ENCODE measurements around the gene DCTN1. TPM values are rescaled to one million over a fixed set of nuclear protein-coding genes. Genes with fewer than 3 reads are reported as not detected.

DCTN1 gene
- polyA plus RNA-seq, 2 of the 4 experiments (the other 2 are of a cell fraction): 95.1 to 106 TPM

DNA sequence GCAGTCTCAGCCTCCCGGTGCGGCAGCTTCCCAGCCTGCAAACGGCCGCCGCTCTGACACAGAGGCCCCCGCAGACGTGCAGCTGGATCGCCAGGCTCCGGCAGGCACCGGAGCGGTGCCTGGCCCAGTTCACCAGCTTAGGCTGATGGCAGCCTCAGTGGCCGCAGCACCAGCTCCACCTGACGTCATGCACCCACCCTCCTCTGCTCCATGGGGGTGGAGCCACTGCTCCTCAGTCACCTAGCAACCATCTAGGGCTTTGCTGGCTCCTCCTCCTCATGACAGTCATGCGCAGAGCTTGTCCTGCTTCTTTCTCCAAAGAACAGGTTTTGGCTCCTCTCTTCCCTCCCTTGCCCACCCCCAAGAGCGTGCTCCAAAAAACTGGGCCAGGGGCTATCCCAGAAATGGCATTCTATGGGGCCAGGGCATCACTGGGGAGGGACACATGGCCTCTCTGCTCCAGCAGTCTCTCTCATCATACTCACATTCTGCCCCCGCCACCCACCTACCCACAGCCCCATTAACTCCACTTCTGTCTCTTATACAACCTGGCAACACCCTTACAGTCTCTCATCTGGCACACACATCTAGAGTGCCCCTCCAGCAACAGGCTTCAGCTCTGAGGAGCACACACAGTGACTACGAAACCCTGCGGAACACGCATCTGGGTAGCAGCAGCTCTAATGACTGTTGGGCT, 5.5 kb downstream of the DCTN1 start:
- ChIA-PET CTCF (interaction anchor here (1.1 to 3.9 kb wide), 7 partner anchors 10 to 125 kb away, joined by 3 to 15 read pairs (median 3); no protein-coding TSS in a partner anchor), POLR2A (no interaction called here)
- Histone ChIP-seq H3K27ac (no peak overlapping the region), H3K9me3 (no peaks in the 10 kb centered on the region), H3K4me1 (peaks cover 4% of the 10 kb centered on the region; the same call in 1 of the 3 replicates), H3K4me2 (no peak overlapping the region), H3K4me3 (no peak overlapping the region)
- DNase-seq (ENCODE audit: low read depth in 1 of 2, low spot score in 1 of 2) (peak in 1 of 2 experiments; percentile 7), FAIRE-seq (no peak), ATAC-seq (peak in 1 of 2 experiments; percentile 64; a peak in 3 of 6 replicates)
- WGBS (ENCODE audit: missing lambda C conversion rate): 93% methylated on average over 19 of the region's 19 CpGs
- no peak for TF ChIP-seq TP53 (CRISPR knock-in tag; IDR thresholded peaks at IDR 0.05)

DNA sequence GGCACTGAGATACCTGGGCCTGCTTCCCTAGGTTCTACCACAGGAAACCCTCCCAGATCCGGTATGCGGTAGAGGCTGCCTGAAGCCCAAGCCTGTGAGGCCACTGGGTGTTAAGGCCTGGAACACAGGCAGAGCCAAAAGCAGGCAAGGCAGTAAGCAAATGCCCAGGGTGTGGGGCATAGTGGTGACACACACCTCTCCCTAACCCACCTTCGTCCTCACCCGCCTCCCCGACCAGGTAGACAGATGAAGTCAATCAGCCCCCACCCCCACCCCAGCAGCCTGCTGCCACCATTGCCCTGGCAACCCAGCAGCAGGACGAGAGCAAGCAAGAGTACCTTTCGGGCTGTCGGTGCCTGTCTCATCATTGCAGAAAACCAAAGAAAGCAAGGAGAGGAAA, 6.1 kb downstream of the DCTN1 start:
- 89% methylated on average over 8 of the region's 8 CpGs for WGBS (ENCODE audit: missing lambda C conversion rate)
- no peaks in the 10 kb centered on the region for H3K9me3 ChIP-seq
- ChIA-PET CTCF (interaction anchor here (1.3 to 3.9 kb wide), 3 partner anchors 18 to 124 kb away, joined by 3 to 15 read pairs (median 3); no protein-coding TSS in a partner anchor), POLR2A (no interaction called here)
- H3K4me2 ChIP-seq: no peak overlapping the region
- no peak for ATAC-seq
- TF ChIP-seq, protein P1, sequence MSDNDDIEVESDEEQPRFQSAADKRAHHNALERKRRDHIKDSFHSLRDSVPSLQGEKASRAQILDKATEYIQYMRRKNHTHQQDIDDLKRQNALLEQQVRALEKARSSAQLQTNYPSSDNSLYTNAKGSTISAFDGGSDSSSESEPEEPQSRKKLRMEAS (IDR thresholded peaks at IDR 0.05): no peak
- TF ChIP-seq SMC3 (IDR thresholded peaks at IDR 0.05): no peak
- DNase-seq (ENCODE audit: low read depth in 1 of 2, low spot score in 1 of 2): no peak
- no peak overlapping the region for H3K4me3 ChIP-seq
- no peak for FAIRE-seq
- no peak overlapping the region for H3K27ac ChIP-seq
- H3K4me1 ChIP-seq: 0 out of 3 replicates have a peak, but pooled peaks cover 4% of the 10 kb centered on the region

DNA sequence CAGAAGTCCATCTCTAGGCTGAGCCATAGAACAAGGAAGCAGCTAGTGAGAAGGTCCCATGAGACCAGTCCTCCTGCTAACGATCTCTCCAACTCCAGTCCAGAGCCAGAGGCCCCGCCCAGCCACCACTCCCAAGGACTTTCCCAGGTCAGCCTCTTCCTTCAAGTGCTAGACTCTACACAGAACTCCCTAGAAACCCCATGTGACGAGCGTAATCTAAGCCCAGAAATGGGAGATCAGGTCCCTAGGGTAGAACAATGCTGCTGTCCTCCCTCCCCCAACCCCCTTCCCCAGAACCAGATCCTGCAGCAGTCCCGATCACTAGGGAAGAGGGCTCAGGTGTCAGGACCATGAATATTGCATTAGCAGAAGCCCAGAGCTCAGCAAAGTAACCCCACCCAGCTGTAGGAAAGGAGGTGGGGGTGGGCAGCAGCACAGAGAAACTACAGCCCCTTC, 6.9 kb downstream of the DCTN1 start:
- 86% methylated on average over 5 of the region's 5 CpGs for WGBS (ENCODE audit: missing lambda C conversion rate)
- ATAC-seq: peak in 1 of 2 experiments; percentile 28; a peak in 3 of 6 replicates

DNA sequence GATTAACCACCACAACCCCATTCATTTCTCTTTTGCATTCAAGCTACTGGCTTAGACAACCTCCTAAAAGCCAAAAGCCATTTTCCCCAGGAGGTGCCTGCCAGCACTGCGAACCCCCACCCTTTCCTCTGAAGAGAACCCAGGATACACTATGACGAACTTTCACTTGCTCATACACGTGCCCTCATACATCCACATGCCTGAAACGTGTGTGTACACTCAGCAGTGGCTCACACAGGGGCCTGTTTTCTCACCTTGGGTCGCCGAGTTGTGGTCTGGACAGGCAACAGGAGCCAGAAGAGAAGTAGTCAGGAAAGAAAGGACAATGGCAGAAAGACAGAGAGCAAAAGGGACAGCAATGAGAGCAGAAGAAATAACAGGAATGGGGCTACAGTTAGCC, 7.4 kb downstream of the DCTN1 start:
- ChIA-PET CTCF (no interaction called here), POLR2A (no interaction called here)
- Histone ChIP-seq H3K4me2 (no peak overlapping the region), H3K27ac (no peak overlapping the region), H3K4me1 (0 out of 3 replicates have a peak, but pooled peaks cover 4% of the 10 kb centered on the region), H3K4me3 (no peak overlapping the region), H3K9me3 (no peaks in the 10 kb centered on the region)
- FAIRE-seq: no peak
- TF ChIP-seq HDAC2 (IDR thresholded peaks at IDR 0.05) (no peak), CHD2 (IDR thresholded peaks at IDR 0.05; ENCODE audit: low read length, partially characterized antibody) (no peak)
- ATAC-seq: no peak
- WGBS (ENCODE audit: missing lambda C conversion rate): 92% methylated on average over 6 of the region's 6 CpGs
- DNase-seq (ENCODE audit: low read depth in 1 of 2, low spot score in 1 of 2): no peak

More for the DNA sequence above, 6.9 kb downstream of the DCTN1 start:
- Histone ChIP-seq H3K4me2 (no peak overlapping the region), H3K4me1 (0 out of 3 replicates have a peak, but pooled peaks cover 4% of the 10 kb centered on the region), H3K9me3 (no peaks in the 10 kb centered on the region), H3K27ac (no peak overlapping the region), H3K4me3 (no peak overlapping the region)
- ChIA-PET CTCF (interaction anchor here (1.3 to 1.4 kb wide), 2 partner anchors 18 to 123 kb away, joined by 3 read pairs; no protein-coding TSS in a partner anchor), POLR2A (no interaction called here)
- TF ChIP-seq CHD2 (IDR thresholded peaks at IDR 0.05; ENCODE audit: low read length, partially characterized antibody) (no peak), CBX2 (IDR thresholded peaks at IDR 0.05; ENCODE audit: borderline replicate concordance, low read depth) (no peak)
- TF ChIP-seq, protein P2, sequence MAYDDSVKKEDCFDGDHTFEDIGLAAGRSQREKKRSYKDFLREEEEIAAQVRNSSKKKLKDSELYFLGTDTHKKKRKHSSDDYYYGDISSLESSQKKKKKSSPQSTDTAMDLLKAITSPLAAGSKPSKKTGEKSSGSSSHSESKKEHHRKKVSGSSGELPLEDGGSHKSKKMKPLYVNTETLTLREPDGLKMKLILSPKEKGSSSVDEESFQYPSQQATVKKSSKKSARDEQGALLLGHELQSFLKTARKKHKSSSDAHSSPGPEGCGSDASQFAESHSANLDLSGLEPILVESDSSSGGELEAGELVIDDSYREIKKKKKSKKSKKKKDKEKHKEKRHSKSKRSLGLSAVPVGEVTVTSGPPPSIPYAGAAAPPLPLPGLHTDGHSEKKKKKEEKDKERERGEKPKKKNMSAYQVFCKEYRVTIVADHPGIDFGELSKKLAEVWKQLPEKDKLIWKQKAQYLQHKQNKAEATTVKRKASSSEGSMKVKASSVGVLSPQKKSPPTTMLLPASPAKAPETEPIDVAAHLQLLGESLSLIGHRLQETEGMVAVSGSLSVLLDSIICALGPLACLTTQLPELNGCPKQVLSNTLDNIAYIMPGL (CRISPR knock-in tag; IDR thresholded peaks at IDR 0.05; ENCODE audit: borderline replicate concordance): no peak
- DNase-seq (ENCODE audit: low read depth in 1 of 2, low spot score in 1 of 2) (peak in 1 of 2 experiments; percentile 19), FAIRE-seq (no peak)

DNA sequence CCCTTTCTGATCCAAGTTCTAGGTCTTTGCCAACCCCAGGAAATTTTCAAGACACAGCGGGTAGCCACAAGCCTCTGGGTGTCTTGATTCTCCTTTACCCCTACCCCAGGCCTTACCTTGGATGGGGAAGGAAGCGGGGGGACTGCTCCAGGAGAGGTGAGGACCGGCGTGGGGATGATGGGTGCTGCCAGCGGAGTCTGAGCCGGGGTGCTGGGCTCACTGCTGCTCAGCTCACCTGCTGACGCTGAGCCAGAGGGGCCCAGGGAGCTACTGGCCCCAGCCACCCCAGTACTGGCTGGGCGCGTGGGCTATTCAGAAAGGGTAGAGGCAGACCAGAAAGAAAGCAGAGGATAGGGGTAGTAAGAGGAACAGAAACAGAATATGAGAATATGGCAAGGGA, 8.7 kb downstream of the DCTN1 start:
- POLR2A ChIA-PET: no interaction called here
- WGBS (ENCODE audit: missing lambda C conversion rate): 96% methylated on average over 9 of the region's 9 CpGs

More for the DNA sequence above, 8.7 kb downstream of the DCTN1 start:
- TF ChIP-seq SMC3 (IDR thresholded peaks at IDR 0.05) (no peak), ZNF302 (CRISPR knock-in tag; IDR thresholded peaks at IDR 0.05) (no peak), EHMT2 (IDR thresholded peaks at IDR 0.05; ENCODE audit: low read depth) (no peak), FOSL2 (IDR thresholded peaks at IDR 0.05) (no peak), FOSL2 (CRISPR knock-in tag; IDR thresholded peaks at IDR 0.05) (no peak), NR3C1 (IDR thresholded peaks at IDR 0.05) (no peak)
- TF ChIP-seq, protein P1 (IDR thresholded peaks at IDR 0.05): no peak
- TF ChIP-seq, protein P3, sequence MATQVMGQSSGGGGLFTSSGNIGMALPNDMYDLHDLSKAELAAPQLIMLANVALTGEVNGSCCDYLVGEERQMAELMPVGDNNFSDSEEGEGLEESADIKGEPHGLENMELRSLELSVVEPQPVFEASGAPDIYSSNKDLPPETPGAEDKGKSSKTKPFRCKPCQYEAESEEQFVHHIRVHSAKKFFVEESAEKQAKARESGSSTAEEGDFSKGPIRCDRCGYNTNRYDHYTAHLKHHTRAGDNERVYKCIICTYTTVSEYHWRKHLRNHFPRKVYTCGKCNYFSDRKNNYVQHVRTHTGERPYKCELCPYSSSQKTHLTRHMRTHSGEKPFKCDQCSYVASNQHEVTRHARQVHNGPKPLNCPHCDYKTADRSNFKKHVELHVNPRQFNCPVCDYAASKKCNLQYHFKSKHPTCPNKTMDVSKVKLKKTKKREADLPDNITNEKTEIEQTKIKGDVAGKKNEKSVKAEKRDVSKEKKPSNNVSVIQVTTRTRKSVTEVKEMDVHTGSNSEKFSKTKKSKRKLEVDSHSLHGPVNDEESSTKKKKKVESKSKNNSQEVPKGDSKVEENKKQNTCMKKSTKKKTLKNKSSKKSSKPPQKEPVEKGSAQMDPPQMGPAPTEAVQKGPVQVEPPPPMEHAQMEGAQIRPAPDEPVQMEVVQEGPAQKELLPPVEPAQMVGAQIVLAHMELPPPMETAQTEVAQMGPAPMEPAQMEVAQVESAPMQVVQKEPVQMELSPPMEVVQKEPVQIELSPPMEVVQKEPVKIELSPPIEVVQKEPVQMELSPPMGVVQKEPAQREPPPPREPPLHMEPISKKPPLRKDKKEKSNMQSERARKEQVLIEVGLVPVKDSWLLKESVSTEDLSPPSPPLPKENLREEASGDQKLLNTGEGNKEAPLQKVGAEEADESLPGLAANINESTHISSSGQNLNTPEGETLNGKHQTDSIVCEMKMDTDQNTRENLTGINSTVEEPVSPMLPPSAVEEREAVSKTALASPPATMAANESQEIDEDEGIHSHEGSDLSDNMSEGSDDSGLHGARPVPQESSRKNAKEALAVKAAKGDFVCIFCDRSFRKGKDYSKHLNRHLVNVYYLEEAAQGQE (IDR thresholded peaks at IDR 0.05): no peak
- ATAC-seq (no peak), FAIRE-seq (no peak), DNase-seq (ENCODE audit: low read depth in 1 of 2, low spot score in 1 of 2) (no peak)
- Histone ChIP-seq H3K27ac (no peak overlapping the region), H3K4me2 (no peak overlapping the region), H3K4me3 (no peak overlapping the region), H3K4me1 (0 out of 3 replicates have a peak, but pooled peaks cover 4% of the 10 kb centered on the region), H3K9me3 (no peaks in the 10 kb centered on the region)
- CTCF ChIA-PET: interaction anchor here (1.8 to 7.0 kb wide), 3 partner anchors 20 to 37 kb away, joined by 5 to 30 read pairs (median 14); no protein-coding TSS in a partner anchor

Measured in A549 (cell line).